NOMO-1 treated with DMSO at 0.1 percent for 48 hours (cell line): ENCODE data around the gene C11orf24.

Source experiments
- DNase-seq: peaks from one replicate; lab custom pipeline; 2025; ENCODE audit not compliant: unreplicated experiment; lab: John Stamatoyannopoulos, UW

The C11orf24 gene

GRCh38 chr11:68211546-68211945 lies 60.2 kb downstream of the C11orf24 start:
- no peak for DNase-seq
